OCI-LY3 (cell line): ENCODE measurements around the gene IGFALS.

Experiments used
- H2AFZ ChIP-seq: fragments of 200-600, 300-600 bp; shearing (Covaris generic); 2 replicates; pipeline ENCODE4 v1.6.0; 2014; ENCODE audit warnings: antibody characterized with exemption, low read depth, low read length
- H3K27ac ChIP-seq: fragments of 200-600, 300-600 bp; sonication (generic); 2 replicates; pipeline ENCODE4 v1.5.1; 2014; ENCODE audit warnings: mild to moderate bottlenecking, low read length, moderate library complexity, mixed read lengths
- H3K27me3 ChIP-seq: fragments of 200-600, 300-600 bp; sonication (generic); 2 replicates; pipeline ENCODE4 v1.6.1; 2014; ENCODE audit warnings: low read depth, low read length, mixed read lengths
- H3K36me3 ChIP-seq: fragments of 200-600, 300-600 bp; sonication (generic); replicated peaks from 2 replicates; pipeline ENCODE3; 2014; ENCODE audit warnings: low read depth, low read length, mixed read lengths
- H3K4me1 ChIP-seq: fragments of 300-600, 200-600 bp; sonication (generic); 2 replicates; pipeline ENCODE4 v1.6.1; 2014; ENCODE audit warnings: low read length, mixed read lengths
- H3K4me2 ChIP-seq: fragments of 200-600, 300-600 bp; sonication (generic); 2 replicates; pipeline ENCODE4 v1.6.1; 2014; ENCODE audit warnings: low read length, mixed read lengths
- H3K4me3 ChIP-seq: fragments of 300-600, 200-600 bp; sonication (generic); 2 replicates; pipeline ENCODE4 v1.5.1; 2014; ENCODE audit warnings: antibody characterized with exemption, mild to moderate bottlenecking, low read length, moderate library complexity
- H3K79me2 ChIP-seq: fragments of 300-600, 200-600 bp; shearing (Covaris generic); 2 replicates; pipeline ENCODE4 v1.6.1; 2014; ENCODE audit warnings: mild to moderate bottlenecking, low read length, mixed read lengths
- H3K9ac ChIP-seq: fragments of 300-600, 200-600 bp; shearing (Covaris generic); 2 replicates; pipeline ENCODE4 v1.6.0; 2014; ENCODE audit warnings: mild to moderate bottlenecking, low read length, moderate library complexity
- H3K9me3 ChIP-seq: fragments of 200-600, 300-600 bp; shearing (Covaris generic); 2 replicates; pipeline ENCODE4 v1.6.1; 2014; ENCODE audit warnings: low read length, mixed read lengths; ENCODE audit not compliant: insufficient read depth
- H4K20me1 ChIP-seq: fragments of 200-600, 300-600 bp; sonication (generic); 2 replicates; pipeline ENCODE4 v1.6.1; 2016; ENCODE audit warnings: low read length, mixed read lengths; ENCODE audit not compliant: insufficient read depth
- CTCF ChIP-seq: fragments of 200-600, 300-600 bp; sonication (generic); IDR thresholded peaks from 2 replicates; pipeline ENCODE4 v1.5.1; 2014; ENCODE audit warnings: antibody characterized with exemption, low read length, low read depth
- EZH2phosphoT487 ChIP-seq: fragments of 200-600 bp; shearing (Covaris generic); IDR thresholded peaks from 2 replicates; pipeline ENCODE4 v1.6.1; 2018; ENCODE audit warnings: antibody characterized with exemption, mixed run types, low read depth

The IGFALS gene

GRCh38 chr16:1772908-1773702 lies 20.4 kb downstream of the IGFALS start, which contains the start of gene MRPS34:
Gene MRPS34, minus strand, starts transcription at chr16:1773134. Its CDS starts 15 bp downstream, at chr16:1773119.
- peak within 1 kb of the TSS; percentile 97 for H3K4me2 ChIP-seq
- peak within 1 kb of the TSS; percentile 99 for H3K4me3 ChIP-seq
- no peaks in the 10 kb centered on the region for H4K20me1 ChIP-seq
- peaks cover 35% of the 10 kb centered on the region for H3K79me2 ChIP-seq
- H3K4me1 ChIP-seq, result peaks cover 12% of the 10 kb centered on the region
- no peaks in the 10 kb centered on the region for H3K9me3 ChIP-seq
- no peak within 1 kb of the TSS for H2AFZ ChIP-seq
- H3K27ac ChIP-seq, result peak within 1 kb of the TSS; percentile 82
- H3K36me3 ChIP-seq, result peaks cover 7% of the 10 kb centered on the region
- peak within 1 kb of the TSS; percentile 97 for H3K9ac ChIP-seq
- H3K27me3 ChIP-seq, result no peaks in the 10 kb centered on the region
- TF ChIP-seq EZH2phosphoT487, result no peak
- TF ChIP-seq CTCF, result peak; percentile 72

- no peaks in the 10 kb centered on the region for H4K20me1 ChIP-seq
- H3K9me3 ChIP-seq, result no peaks in the 10 kb centered on the region
- peak within 1 kb of the TSS; percentile 97 for H3K9ac ChIP-seq
- peaks cover 12% of the 10 kb centered on the region for H3K4me1 ChIP-seq
- peaks cover 35% of the 10 kb centered on the region for H3K79me2 ChIP-seq
- TF ChIP-seq EZH2phosphoT487 (no peak), CTCF (no peak)
- H3K27ac ChIP-seq, result peak within 1 kb of the TSS; percentile 82
- H3K36me3 ChIP-seq, result peaks cover 7% of the 10 kb centered on the region
- H3K27me3 ChIP-seq, result no peaks in the 10 kb centered on the region
- H2AFZ ChIP-seq, result no peak within 1 kb of the TSS
- H3K4me3 ChIP-seq, result peak within 1 kb of the TSS; percentile 99
- peak within 1 kb of the TSS; percentile 97 for H3K4me2 ChIP-seq
These were observed 21.1 kb downstream of the IGFALS start, which contains the start of gene EME2 for GRCh38 chr16:1772362-1772907. Gene EME2, plus strand, starts transcription at chr16:1772810. Its CDS starts 418 bp downstream, at chr16:1773228.

DNA sequence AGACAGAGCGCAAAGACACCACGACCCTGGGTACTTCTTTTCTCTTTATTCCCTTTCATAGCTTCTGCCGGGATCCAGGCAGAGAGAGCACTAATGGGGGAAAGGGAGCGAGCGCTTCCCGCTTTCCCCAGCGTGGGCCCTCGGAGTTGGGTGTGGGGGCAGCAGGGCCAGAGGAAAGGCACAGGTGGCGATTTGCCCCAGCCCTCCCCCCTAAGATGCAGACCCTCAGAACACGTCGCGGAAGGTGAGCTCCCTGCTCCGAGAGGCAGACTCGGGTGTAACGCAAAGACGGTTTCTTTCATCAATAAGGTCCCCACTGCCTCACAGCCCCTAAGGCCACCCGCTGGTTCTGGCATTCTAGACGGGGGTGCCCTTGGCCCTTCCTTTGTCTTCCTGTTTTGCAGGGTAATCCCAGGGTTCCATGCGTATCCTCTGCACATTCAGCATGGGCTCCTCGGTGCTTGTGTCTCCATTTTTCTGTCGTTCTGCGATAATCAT lies 21.6 kb downstream of the IGFALS start:
- Histone ChIP-seq H3K9ac (peak overlapping the region; percentile 97), H3K4me3 (peak overlapping the region; percentile 99), H3K4me2 (peak overlapping the region; percentile 95), H3K79me2 (peaks cover 35% of the 10 kb centered on the region), H3K27ac (peak overlapping the region; percentile 82), H3K27me3 (no peaks in the 10 kb centered on the region), H4K20me1 (no peaks in the 10 kb centered on the region), H3K36me3 (peaks cover 7% of the 10 kb centered on the region), H3K9me3 (no peaks in the 10 kb centered on the region), H3K4me1 (peaks cover 12% of the 10 kb centered on the region), H2AFZ (no peak overlapping the region)
- no peak for TF ChIP-seq EZH2phosphoT487
- no peak for TF ChIP-seq CTCF
